NCI-H187 (cell line): Measurements from ENCODE around the gene OXGR1.
"Not testable (repeated sequence)": the region's sequence is repeated elsewhere in the genome, so short reads cannot be mapped to it uniquely, and the experiment has no call there.

Source experiments
- DNase-seq, 2 experiments: peaks; one replicate each; lab custom pipeline; 2025; lab: John Stamatoyannopoulos, UW

OXGR1 gene

DNA sequence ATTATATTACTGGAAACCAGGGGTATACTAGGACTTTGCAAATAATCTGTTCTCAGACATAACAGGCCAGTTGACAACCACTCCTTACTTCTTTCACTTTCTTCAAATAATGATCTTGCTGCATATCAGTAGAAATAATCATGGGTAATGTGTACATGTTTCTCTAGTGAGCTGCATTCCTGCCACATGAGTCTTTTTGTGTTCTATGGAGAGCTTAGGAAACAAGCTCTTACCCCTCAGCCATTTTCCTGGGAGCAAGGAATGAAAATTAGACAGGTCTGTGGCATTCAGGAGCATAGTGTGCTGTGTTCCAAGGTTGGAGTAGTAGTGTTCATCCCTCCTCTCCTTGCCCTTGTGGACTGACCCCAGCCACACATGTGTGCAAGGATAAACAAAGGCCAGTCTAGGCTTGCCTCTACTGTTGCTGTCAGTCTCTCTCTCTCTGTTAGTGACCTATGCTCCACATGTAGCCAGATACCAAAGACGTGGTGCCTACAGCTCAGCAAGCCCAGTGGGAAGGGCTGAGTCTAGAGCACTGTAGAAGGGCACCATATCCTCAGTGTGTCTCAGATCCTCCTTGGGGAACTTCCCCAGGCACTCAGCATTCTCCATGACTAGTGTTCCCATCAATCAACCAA lies 11.5 kb upstream of the OXGR1 start:
- DNase-seq: no peak

DNA sequence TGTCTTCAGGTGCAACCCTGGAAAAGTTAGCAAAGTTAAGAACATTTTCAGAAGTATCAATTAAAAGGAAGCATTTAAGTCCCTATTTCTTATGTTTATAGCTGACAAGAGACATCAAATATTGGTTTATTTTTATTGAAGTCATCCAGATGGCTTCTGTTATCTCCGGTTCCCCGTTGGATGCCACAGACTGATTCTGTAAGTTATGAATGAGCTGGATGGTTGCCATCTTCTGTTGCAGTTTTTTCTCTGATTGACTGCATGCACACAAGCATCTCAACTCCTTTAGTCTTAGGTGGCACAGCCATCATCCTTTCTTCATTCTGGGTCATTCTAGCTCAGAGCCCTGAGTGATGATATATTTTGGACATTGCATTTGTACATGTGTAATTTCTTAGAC lies 10.6 kb upstream of the OXGR1 start:
- DNase-seq: no peak

DNA sequence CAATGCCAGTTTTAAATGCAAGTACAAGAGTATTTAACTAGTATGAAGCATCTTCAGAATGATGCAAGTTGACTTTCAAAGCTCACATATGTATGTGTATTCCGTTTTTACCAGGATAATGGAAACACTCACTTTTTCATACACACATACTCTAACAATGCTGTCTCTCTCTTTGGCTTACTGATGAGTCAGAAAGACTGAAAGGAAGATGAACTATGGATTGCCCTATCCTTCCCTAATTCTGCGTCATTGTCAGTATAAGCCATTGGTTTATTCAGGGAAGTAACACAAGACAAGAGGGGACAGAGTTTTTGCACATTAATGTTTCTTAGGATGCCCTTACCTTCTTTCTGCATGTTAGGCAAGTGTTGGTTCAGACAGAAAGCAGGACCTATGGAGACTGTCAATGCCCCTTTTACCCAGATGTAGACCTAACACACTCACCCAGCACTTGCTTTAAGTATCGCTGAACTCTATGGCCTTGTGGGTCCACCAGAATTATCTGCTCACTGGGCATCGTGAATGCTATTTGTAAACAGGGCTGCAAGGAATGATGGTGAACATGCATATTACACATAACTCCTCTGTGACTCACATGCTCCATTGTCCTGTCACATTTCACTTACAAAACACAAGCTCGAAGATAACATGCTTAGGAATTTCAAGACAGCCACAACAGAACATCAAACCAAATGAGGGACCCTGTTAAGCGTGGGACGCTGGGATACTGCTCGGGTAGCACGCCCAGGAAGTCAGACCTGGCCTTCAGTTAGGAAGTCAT lies 10.0 kb upstream of the OXGR1 start:
- DNase-seq: no peak

DNA sequence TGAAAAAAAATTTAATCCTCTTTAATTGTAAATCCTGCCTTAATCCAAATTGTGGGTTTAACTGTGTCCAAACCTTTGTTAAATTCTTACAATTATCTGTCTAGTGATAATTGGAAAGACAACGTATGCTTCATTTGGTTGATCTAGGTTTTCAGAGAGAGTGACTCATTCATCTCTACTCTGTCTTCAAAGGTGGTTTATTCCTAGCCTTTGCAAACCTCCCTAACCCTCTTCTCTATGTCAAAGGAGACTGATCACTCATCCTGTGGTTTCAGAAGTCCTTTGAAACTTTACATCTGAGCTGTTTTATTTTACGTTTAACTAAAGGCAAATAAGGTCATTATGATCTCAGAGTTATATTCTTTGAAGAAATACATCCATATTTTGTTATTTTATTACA lies 8.8 kb upstream of the OXGR1 start:
- DNase-seq: no peak

DNA sequence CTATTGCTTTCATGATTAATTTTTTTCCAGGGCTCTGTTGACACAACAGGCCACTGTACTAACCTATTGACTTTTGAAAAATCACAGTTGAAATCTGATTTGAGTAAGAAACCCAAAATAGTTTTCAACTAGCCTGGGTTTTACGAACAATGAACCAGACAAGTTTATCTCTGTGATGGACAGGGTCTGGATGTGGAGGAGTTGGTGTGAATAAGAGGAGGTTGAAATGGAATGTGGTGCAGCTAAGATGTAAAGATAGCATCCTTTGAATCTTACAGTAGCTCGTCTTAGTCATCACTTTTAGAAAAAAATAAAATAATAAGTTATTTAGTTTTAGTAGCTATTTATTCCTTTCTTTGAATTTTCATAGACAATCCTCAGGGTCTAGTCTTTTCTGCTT lies 8.3 kb upstream of the OXGR1 start:
- DNase-seq: no peak

DNA sequence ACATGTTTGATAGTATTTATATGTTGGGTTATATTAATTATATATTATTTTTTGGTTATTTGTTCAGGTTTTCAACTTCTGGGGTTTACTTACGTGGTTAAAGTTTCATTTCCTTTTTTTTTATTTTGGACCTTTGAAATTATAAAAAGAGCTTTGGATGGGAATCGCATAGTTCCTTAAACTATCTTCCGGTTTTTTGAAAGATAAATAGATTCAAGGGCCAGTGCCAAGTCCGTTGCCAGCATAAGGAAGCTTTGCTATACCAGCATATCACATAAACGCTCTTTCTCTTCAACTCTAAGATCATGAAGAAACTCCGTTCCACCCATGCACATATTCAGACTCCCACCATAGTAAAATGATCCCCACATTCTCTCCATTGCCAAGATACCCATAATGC lies 7.4 kb upstream of the OXGR1 start:
- DNase-seq: no peak

DNA sequence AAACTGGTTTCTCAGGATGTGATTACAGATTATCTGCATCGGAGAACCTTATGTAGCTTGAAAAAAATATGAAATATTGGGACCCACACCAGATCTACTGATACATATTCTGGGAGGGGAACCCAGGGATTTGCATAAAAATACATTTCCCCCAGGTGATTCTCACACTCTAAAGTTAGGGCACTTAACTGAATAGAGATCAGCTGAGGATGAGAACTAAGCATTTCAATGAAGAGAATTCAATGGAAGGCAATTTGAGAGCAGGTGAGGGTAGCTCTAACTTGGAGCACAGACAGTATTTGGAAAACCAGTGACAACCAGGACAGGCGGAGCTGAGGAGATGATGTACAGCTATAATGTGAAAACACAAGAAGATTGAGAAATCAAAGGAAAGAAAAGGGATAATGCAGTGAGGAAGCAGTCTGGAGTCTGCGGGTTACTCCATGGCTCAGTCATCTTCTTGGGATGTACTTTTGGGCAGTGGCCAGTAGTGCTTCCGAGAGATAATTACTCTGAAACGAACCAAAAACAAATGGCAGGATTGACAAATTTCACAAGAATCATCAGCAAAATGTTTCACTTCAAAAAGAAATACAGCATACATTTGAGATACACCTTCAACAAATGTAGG lies 6.1 kb upstream of the OXGR1 start:
- DNase-seq: no peak

DNA sequence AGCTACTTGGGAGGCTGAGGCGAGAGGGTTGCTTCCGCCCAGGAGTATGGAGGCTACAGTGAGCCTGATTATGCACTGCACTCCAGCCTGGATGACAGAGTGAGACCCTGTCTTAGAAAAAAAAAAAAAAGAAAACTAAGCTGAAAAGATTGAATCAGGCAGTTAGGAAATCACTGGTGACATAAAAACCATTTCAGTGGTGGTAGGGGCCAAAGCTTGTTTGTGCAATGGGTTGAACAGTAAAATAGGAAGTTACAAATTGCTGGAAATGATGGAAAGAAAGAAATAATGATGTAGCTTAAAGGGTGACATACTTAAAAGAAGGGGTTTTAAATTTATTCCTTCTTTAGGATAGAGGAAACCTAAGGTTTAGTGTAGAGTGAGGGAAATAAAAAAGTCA lies 4.8 kb upstream of the OXGR1 start:
- DNase-seq: no peak

DNA sequence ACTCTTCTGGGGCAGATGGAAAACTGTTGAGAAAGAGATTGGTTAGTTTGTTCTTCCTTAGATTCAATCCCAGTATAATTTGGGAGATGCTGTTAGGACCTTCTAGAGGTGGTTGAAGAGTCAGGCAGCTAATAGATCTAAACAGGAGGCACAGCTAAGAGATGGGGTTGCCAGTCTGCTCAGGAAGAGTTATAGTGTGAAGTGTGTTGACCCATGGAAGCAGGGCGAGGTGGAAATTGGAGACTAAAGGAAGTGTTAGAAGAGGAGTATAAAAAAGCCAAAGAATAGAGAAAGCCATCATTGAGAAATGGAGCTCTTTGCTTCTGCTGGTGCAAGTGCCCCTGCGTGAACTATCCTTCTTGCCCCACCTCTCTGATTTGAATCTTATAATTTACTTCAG lies 3.8 kb upstream of the OXGR1 start:
- no peak for DNase-seq

DNA sequence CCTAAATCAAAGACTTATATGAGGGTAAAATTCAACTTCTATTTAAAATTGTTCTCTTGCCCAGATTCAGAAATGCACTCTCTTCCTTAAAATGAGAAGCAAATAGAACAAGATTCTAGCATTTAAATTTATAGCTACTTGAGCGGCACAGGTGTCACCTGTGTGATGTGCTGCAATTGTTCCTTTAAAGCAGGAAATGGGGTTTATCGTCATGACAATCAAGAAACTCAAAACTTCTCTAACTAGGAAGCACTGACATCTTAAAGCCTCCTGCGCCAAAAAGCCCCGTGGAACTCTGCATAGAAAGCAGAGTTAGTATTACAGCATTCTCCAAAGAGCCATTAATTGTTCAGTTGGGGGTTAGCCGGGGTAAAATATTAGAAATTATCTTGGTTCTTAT lies 2.6 kb upstream of the OXGR1 start:
- no peak for DNase-seq

DNA sequence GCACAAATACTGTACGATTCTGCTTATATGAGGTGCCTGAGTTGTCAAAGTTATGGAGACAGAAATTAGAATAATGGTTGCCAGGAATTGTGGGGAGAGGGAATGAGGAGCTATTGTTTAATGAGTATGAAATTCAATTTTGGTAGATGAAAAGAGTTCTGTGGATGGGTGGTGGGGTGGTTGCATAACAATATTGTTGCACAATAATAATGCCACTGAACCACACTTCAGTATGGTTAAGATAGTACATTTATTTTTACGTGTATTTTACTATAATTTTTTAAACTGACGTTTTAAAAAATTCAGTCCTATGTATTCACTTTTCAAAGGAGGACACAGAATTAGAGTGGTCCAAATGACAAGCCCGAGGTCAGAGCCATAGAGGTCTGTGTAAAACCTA lies 1.8 kb upstream of the OXGR1 start:
- DNase-seq: no peak

DNA sequence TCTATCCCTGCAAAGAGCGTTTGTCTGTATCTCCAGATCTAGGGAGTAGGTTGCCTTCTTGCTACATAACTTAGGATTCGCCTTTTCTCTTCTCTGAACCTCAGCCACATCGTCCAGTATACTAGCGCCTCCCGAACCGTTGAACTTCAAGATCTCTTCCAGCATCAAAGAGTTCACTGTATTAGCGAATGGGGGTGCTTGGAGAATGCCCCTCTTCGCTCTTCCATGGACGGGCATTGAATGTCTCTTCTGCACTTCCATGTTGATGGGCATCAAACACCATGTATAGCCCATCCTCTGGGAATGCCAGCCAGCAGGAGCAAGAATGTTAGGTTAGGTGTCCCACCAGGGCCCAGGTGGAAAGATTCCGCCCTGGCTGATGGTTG lies 575 bp upstream of the OXGR1 start:
- no peak for DNase-seq

DNA sequence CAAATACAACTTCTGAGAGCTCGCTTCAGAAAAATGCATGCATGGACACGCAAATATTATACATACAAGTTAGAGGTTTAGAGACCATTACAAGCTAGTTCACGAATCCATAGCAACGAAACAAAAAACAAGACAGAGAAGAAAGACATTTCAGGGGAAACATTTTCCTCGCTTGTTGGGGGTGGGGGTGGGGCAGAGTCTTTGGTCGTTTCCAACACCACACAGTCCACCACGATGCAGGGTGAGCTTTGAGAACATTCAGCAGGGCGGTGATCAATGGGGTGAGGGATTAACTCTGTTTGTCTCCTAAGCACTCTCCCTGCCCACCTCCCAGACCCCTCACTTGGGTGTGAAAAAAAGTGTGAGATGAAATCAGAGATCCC lies 651 bp downstream of the OXGR1 start:
- DNase-seq: no peak

DNA sequence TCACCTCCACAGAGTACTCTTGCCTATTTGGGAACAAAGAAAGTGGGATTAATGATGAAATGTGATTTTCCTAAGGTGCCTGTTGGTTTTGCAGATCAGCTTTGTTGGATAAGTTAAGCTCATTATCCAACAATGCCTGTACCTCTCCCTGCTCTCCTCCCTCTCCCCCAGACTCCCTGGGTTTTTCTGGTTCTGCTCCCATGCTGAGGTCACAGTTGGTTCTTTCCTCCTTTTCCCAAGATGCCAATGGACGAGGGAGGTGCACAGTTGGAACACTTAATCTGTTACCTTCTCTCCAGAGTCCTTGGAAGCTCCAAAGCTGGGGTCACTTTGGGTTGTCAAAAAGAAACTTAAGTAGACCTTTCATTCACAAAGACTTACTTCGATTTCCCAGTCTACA lies 1.6 kb downstream of the OXGR1 start:
- DNase-seq: no peak

DNA sequence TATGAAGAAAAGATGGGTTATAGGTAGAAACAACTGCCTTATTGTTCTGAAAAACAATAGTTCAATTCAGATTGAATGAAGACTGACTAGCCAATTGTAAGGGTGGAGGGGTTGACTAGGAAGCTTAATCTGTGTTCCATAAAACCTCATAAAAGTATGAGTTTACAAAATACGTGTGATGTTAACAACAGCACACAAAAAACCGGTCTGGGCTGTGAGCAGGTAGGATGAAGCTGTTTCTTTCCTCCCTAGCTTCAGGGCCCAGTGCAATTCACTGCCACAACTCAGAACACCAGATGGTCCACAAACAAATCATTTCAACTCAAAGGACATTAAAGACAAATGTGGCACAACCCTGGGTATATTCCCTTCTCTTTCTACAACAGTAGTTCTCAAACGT lies 3.2 kb downstream of the OXGR1 start:
- no peak for DNase-seq

DNA sequence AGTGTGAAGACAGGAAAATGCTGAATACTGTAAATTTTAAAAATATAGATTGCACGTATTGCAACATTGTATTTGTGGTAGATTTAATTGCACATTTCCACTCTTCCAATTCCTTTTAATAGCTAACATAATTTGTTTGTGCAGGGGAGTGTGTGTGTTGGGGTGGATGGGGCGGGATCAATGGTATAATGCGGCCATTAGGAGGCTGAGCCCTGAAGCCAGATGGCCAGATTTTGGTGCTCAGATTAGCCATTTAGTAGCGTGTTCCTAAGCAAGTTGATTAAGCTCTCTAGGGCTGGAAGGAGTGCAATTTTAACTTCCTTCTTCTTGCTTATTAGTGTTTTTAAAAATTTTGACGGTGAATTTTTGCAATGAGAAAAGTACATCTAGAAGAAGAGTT lies 5.8 kb downstream of the OXGR1 start:
- no peak for DNase-seq

DNA sequence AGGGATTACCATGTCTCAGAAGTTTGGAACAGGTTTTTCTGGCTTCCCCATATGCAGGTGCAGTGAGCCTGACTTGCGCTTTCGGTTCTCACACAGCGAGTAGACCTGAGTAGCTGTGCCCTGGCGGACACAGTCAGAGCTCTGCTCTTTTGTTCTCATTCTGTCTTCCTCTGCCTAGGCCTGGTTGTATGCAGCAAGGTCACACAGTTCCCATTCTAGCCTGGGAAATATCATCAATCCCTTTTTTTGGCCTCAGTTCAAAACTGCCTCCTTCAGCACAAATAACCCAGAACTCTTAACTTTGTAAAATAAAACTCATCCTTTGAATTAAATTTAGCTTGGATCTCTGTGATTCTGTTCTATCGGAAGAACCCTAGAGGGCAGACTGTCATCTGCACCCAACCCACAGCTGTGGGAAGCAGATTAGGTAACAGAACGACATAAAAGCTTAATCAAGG lies 10.2 kb downstream of the OXGR1 start:
- no peak for DNase-seq

DNA sequence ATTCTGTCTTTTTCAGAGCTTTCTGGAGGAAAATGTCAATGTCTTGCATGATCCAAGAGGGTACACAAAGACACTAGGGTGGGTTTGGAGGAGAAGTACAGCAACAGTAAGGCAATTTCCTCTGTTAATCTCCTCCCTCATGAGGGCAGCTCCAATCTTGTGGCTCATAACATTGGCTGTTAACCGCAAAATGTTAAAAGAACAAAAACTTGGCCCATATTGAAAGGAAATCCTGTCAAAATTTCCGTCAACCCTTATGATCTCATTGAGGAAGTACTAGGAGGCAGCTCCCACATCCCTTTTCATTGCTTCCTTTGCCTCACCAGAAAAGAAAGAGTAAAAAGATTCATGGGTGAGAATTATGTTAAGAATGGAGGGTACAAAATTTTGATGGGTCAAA lies 11.6 kb downstream of the OXGR1 start:
- no peak for DNase-seq

DNA sequence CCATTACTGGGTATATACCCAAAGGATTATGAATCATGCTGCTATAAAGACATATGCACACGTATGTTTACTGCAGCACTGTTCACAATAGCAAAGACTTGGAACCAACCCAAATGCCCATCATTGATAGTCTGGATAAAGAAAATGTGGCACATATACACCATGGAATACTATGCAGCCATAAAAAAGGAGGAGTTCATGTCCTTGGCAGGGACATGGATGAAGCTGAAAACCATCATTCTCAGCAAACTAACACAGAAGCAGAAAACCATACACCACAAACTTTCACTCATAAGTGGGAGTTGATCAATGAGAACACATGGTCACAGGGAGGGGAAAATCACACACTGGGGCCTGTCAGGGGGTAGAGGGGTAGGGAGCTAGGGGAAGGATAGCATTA lies 14.4 kb downstream of the OXGR1 start:
- not testable (repeated sequence) for DNase-seq

DNA sequence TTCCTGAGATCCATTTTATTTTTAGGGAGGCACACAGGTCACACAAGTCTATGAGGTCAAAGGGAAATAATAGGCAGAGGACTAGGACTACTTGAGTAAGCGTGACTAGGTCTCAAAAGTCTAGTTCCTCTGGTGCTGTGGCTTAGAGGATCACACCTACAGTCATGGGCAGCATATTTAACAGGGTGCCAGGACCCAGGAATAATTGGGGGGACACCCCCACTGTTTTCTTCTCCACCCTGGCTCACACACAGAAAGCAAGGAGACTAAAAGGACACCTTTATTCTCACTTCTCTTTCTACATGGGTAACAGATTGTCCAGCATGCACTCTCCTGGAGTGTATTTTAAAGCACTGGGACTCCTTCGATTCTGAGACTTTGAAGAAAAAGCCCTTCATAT lies 26.2 kb downstream of the OXGR1 start:
- DNase-seq: no peak

DNA sequence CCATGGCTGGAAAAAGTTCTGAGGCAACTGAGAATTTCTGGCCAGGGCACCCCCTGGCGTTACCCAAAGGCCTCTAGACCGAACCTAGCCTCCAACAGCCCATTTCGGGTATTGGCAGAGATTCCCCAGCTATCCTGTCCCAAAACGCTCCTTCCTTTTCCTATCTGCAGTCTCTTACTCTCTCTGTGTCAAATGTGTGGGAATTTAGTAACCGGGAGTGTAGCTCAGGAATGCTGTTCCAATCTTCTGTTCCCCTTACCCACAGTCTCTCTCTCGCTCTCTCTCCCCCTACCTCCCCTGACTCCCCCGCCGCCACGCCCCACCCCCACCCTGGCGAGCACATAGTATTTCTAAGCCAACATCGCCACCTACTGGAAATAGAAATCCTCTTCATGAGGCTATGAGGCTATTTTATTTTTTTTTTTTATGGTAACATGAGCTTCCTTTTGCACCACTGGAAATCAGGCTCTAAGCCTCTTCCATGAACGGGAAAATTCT lies 27.0 kb downstream of the OXGR1 start:
- no peak for DNase-seq

DNA sequence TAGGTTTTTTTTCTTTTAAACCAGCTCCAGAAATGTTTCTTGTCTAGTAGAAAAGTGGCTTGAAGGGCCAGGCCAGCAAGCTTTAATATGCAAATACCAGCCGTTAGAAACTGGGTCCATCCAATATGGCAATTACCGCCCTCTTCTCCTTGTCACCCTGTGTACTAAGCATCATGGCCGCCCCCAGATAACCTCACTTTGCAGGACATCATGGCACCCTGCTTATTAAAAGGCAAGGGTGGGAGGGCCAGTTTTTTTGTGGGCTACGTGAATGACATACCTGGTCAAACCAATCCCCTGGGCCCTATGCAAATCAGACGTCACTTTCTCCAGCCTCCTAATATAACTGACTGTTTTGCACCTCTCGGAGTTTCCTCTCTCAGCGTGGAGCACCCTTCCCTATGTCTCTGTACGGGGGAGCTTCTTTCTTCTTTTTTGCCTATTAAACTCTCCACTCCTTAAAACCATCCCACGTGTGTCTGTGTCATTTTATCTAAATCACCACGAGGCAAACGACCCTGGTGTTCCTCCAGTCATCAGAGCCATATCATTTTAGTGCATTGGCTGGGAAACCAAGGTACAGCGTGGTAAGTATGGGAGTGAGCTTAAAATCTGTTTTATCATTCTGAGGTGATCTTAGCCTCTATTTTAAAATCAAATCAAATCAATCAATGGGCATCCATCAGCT lies 27.7 kb downstream of the OXGR1 start:
- DNase-seq: no peak
